HEK293T (cell line): Measurements from ENCODE around the gene PTPRE.

Source experiments
- CTCF ChIA-PET: fragments of 350-600 bp; formaldehyde crosslinking; extraction: SDS; loops from one replicate; lab custom pipeline; 2021; ENCODE audit warnings: antibody characterized with exemption, inconsistent platforms; lab: Yijun Ruan, JAX
- POLR2A ChIA-PET: fragments of 350-600 bp; formaldehyde crosslinking; extraction: SDS; loops from one replicate; lab custom pipeline; 2020; ENCODE audit warnings: antibody characterized with exemption, inconsistent platforms; lab: Yijun Ruan, JAX
- DNase-seq: peaks from one replicate; pipeline ENCODE4 v3.0.0; 2012; ENCODE audit warnings: mixed read lengths; ENCODE audit errors: extremely low spot score
- ARNT ChIP-seq: fragments of 450-650 bp; IDR thresholded peaks from 2 replicates; pipeline ENCODE4 v1.6.1; 2017; ENCODE audit warnings: mild to moderate bottlenecking
- BHLHE40 ChIP-seq: fragments of 450-650 bp; IDR thresholded peaks from 2 replicates; pipeline ENCODE4 v1.6.1; 2016; ENCODE audit warnings: mild to moderate bottlenecking, moderate library complexity, borderline replicate concordance
- CTBP1 ChIP-seq: fragments of 450-650 bp; IDR thresholded peaks from 2 replicates; pipeline ENCODE4 v1.6.1; 2016; ENCODE audit warnings: borderline replicate concordance
- ELF4 ChIP-seq: fragments of 450-650 bp; IDR thresholded peaks from 2 replicates; pipeline ENCODE4 v1.6.1; 2017; ENCODE audit warnings: antibody characterized with exemption
- FOXA1 ChIP-seq: fragments of 450-650 bp; IDR thresholded peaks from 2 replicates; pipeline ENCODE4 v1.6.1; 2016; ENCODE audit warnings: mild to moderate bottlenecking
- FOXK2 ChIP-seq: fragments of 450-650 bp; IDR thresholded peaks from 2 replicates; pipeline ENCODE4 v1.6.1; 2016; ENCODE audit warnings: mild to moderate bottlenecking
- FOXM1 ChIP-seq: fragments of 450-650 bp; IDR thresholded peaks from 2 replicates; pipeline ENCODE4 v1.6.1; 2017; ENCODE audit warnings: mild to moderate bottlenecking, borderline replicate concordance
- HDGF ChIP-seq: fragments of 450-650 bp; IDR thresholded peaks from 2 replicates; pipeline ENCODE4 v1.6.1; 2017; ENCODE audit warnings: antibody characterized with exemption, borderline replicate concordance
- L3MBTL2 ChIP-seq: fragments of 450-650 bp; conservative IDR thresholded peaks from 2 replicates; pipeline ENCODE4 v1.6.1; 2016; ENCODE audit warnings: mild to moderate bottlenecking
- LEF1 ChIP-seq: fragments of 450-650 bp; IDR thresholded peaks from 2 replicates; pipeline ENCODE4 v1.6.1; 2017; ENCODE audit warnings: mild to moderate bottlenecking, borderline replicate concordance
- NFRKB ChIP-seq: fragments of 450-650 bp; IDR thresholded peaks from 2 replicates; pipeline ENCODE4 v1.6.1; 2016; ENCODE audit warnings: mild to moderate bottlenecking, moderate library complexity
- PKNOX1 ChIP-seq: fragments of 450-650 bp; IDR thresholded peaks from 2 replicates; pipeline ENCODE4 v1.6.1; 2016
- SP1 ChIP-seq: fragments of 450-650 bp; IDR thresholded peaks from 2 replicates; pipeline ENCODE4 v1.6.1; 2017
- SUZ12 ChIP-seq: fragments of 450-650 bp; IDR thresholded peaks from 2 replicates; pipeline ENCODE4 v1.6.1; 2016; ENCODE audit warnings: mild to moderate bottlenecking
- TARDBP ChIP-seq: fragments of 450-650 bp; IDR thresholded peaks from 2 replicates; pipeline ENCODE4 v1.6.1; 2016
- ZNF384 ChIP-seq: fragments of 450-650 bp; IDR thresholded peaks from 2 replicates; pipeline ENCODE4 v1.6.1; 2016

PTPRE gene

DNA sequence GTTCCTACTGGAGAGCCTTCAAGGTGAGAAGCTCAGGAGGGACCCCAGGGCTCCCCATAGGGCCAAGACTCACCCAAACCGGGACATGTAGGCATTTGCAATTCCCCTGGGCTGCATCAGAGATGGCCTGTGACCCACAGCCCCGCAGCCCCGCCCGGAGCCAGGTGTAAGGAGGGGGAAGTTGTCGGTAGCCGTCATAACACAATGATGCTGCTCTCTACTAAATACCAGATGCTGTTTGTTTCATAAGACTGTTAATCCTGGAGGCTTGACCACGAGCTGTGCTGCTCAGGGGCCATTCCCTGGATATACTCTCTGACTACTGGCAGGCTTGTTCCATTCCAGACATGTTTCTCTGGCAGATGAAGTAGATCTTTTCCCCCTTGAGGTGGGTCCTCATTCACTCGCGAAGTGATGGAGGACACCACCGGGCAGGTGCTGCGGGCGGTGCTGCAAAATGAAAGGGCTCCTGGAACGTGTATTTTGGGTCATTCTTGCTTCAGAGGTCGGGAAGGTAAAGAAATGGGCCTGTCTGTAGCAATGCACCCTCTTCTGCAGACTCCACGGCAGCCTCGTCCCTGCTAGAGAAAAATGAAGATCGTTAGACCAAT is 158.2 kb downstream of the PTPRE start:
- no peak for DNase-seq
- ChIA-PET CTCF (no interaction called here), POLR2A (no interaction called here)
- TF ChIP-seq TARDBP (no peak), FOXK2 (no peak), ARNT (no peak), HDGF (no peak), SUZ12 (no peak), CTBP1 (no peak), NFRKB (no peak), SP1 (no peak)

DNA sequence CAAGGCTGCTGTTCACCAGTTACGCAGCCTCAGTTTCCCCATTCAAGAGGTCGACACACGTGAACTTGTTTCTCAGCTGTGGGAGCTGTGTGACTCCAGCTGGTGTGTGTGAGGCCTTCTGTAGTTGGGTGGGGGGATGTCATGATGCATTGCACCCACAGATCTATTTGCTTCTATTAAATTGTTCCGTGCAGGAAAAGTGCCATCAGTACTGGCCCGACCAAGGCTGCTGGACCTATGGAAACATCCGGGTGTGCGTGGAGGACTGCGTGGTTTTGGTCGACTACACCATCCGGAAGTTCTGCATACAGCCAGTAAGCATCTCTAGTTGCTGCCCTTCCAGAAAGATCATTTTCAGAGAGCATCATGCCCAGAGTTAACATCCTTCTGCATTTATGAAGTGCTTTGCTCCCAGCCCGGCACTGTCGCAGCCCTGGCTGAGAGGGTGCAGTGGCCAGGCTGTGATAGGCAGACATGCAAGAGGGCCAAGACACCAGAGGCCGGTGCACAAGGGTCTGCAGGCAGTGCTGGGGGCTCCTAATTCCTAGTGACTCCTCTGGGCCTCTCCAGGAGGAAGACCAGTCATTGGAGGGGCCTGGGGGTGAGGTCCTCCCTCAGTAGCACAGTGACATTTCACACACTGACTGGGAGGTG is 159.1 kb downstream of the PTPRE start:
- ChIA-PET CTCF (no interaction called here), POLR2A (no interaction called here)
- TF ChIP-seq HDGF: no peak
- no peak for TF ChIP-seq LEF1
- no peak for TF ChIP-seq TARDBP
- TF ChIP-seq FOXM1: no peak
- TF ChIP-seq L3MBTL2: no peak
- no peak for TF ChIP-seq BHLHE40
- TF ChIP-seq ZNF384: no peak
- no peak for TF ChIP-seq NFRKB
- no peak for TF ChIP-seq SUZ12
- TF ChIP-seq PKNOX1: no peak
- no peak for TF ChIP-seq SP1
- TF ChIP-seq FOXA1: no peak
- no peak for TF ChIP-seq CTBP1
- TF ChIP-seq FOXK2: no peak
- TF ChIP-seq ELF4: no peak
- TF ChIP-seq ARNT: no peak
- no peak for DNase-seq

DNA sequence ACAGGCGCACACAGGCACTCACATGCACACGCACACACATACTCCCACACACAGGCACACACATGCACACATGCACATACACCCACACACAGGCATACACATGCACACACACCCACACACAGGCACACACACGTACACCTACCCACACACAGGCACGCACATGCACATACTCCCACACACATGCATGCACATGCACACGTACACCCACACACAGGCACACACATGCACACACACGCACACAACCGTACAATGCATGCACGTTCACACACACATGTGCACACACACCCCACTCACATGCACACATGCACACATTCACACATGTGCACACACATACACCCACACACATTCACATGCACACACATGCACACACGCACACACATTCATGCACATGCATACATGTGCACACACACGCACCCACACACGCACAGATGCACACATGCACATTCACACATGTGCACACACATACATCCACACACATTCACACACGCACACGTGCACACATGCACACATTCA is 160.0 kb downstream of the PTPRE start:
- no peak for DNase-seq
- CTCF ChIA-PET: no interaction called here
- POLR2A ChIA-PET: no interaction called here
- no peak for TF ChIP-seq FOXK2
- TF ChIP-seq LEF1: no peak
- no peak for TF ChIP-seq PKNOX1
- TF ChIP-seq BHLHE40: no peak
- no peak for TF ChIP-seq SP1
- no peak for TF ChIP-seq CTBP1
- TF ChIP-seq TARDBP: no peak
- TF ChIP-seq ZNF384: no peak
- no peak for TF ChIP-seq NFRKB
- TF ChIP-seq ELF4: no peak
- no peak for TF ChIP-seq L3MBTL2
- no peak for TF ChIP-seq FOXA1
- TF ChIP-seq SUZ12: no peak
- TF ChIP-seq FOXM1: no peak
- no peak for TF ChIP-seq ARNT
- TF ChIP-seq HDGF: no peak

- POLR2A ChIA-PET: no interaction called here
- no peak for DNase-seq
- CTCF ChIA-PET: no interaction called here
- TF ChIP-seq TARDBP (no peak), CTBP1 (no peak), SP1 (no peak), LEF1 (no peak), FOXM1 (no peak), ELF4 (no peak), ARNT (no peak), NFRKB (no peak), SUZ12 (no peak), FOXK2 (no peak), BHLHE40 (no peak), FOXA1 (no peak)
Measured at GRCh38 chr10:128067691-128068397, 160.9 kb downstream of the PTPRE start.

DNA sequence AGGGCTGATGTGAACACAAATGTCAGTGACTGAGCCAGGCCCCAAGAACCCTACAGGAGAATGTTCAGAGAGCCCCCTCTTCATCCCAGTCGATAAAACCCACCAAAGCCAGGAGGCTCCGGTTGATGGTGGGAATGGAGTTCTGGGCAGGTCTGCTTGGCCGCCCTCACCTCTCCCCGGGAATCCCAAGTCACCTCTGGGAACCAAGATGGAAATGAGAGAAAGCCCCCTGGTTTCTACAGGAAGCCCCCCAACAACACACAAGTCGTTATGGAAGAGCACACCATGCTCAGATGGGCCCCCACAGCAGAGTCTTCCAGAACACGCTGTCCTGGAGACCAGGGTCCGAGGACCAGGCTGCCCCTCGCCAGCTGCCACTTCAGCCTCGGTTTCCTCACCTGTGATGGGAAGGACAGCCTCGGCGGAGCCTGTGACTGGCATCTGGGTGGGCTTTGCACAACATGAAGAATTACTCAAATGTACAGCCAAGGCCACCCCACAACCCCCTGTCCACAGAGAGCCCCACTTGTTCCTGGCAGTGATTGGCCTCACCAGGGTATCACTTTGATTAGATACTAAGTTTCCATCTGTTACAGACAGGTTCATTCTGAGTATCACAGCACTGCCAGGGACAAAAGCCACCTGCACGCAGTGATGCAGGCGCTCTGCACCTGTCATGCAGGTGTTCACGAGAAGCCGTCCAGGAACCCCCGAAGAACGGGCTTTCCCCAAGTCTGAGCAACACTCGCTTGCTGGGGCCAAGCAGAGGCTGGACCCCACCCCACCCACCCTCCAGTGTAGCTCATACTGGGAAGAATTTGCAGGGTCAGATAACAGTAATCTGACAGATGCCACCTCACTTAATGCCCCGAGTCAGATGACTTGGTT is 161.7 kb downstream of the PTPRE start:
- CTCF ChIA-PET: interaction anchor here (0.5 to 1.7 kb wide), 13 partner anchors 20 to 782 kb away, joined by 3 to 12 read pairs (median 4); partner anchors contain the start of gene PTPRE
- TF ChIP-seq LEF1: no peak
- TF ChIP-seq ZNF384: no peak
- TF ChIP-seq FOXA1: no peak
- no peak for TF ChIP-seq NFRKB
- TF ChIP-seq ELF4: no peak
- TF ChIP-seq SP1: no peak
- no peak for TF ChIP-seq FOXM1
- TF ChIP-seq ARNT: no peak
- no peak for TF ChIP-seq TARDBP
- no peak for TF ChIP-seq L3MBTL2
- POLR2A ChIA-PET: no interaction called here
- no peak for DNase-seq
